ENCODE results near the gene TRMT61A.

TRMT61A gene

GRCh38 chr14:103533999-103534575 lies 5.1 kb downstream of the TRMT61A start:
- no peak for FAIRE-seq

GRCh38 chr14:103534576-103535061 lies 5.6 kb downstream of the TRMT61A start:
- FAIRE-seq (no peak), DNase-seq (ENCODE audit: low spot score) (no peak)

More at GRCh38 chr14:103533999-103534575, 5.1 kb downstream of the TRMT61A start:
- DNase-seq (ENCODE audit: low spot score): no peak

- DNase-seq (ENCODE audit: low spot score) (no peak), FAIRE-seq (no peak)
Measured at GRCh38 chr14:103535081-103535890, 6.3 kb downstream of the TRMT61A start.

GRCh38 chr14:103535891-103536565 lies 7.0 kb downstream of the TRMT61A start:
- DNase-seq (ENCODE audit: low spot score) (no peak), FAIRE-seq (no peak)

GRCh38 chr14:103536693-103537092 lies 7.7 kb downstream of the TRMT61A start:
- DNase-seq (ENCODE audit: low spot score) (no peak), FAIRE-seq (no peak)

GRCh38 chr14:103537175-103537990 lies 8.4 kb downstream of the TRMT61A start:
- FAIRE-seq: no peak
- DNase-seq (ENCODE audit: low spot score): peak; percentile 37

GRCh38 chr14:103538291-103539055 lies 9.5 kb downstream of the TRMT61A start:
- FAIRE-seq: no peak
- DNase-seq (ENCODE audit: low spot score): no peak

- no peak for DNase-seq (ENCODE audit: low spot score)
- FAIRE-seq: no peak
Measured at GRCh38 chr14:103539056-103539825, 10.2 kb downstream of the TRMT61A start.

- DNase-seq (ENCODE audit: low spot score) (no peak), FAIRE-seq (no peak)
Measured at GRCh38 chr14:103540821-103541708, 12.1 kb downstream of the TRMT61A start.

GRCh38 chr14:103541709-103542604 lies 13.0 kb downstream of the TRMT61A start:
- FAIRE-seq (no peak), DNase-seq (ENCODE audit: low spot score) (no peak)

GRCh38 chr14:103542605-103543088 lies 13.7 kb downstream of the TRMT61A start:
- FAIRE-seq: no peak
- no peak for DNase-seq (ENCODE audit: low spot score)

GRCh38 chr14:103543140-103543539 lies 14.1 kb downstream of the TRMT61A start:
- DNase-seq (ENCODE audit: low spot score) (no peak), FAIRE-seq (no peak)

GRCh38 chr14:103543721-103544387 lies 14.9 kb downstream of the TRMT61A start:
- DNase-seq (ENCODE audit: low spot score) (no peak), FAIRE-seq (no peak)

- DNase-seq (ENCODE audit: low spot score): no peak
- FAIRE-seq: no peak
Measured at GRCh38 chr14:103544388-103545218, 15.6 kb downstream of the TRMT61A start.

GRCh38 chr14:103545219-103545914 lies 16.4 kb downstream of the TRMT61A start:
- FAIRE-seq (no peak), DNase-seq (ENCODE audit: low spot score) (no peak)

All from RCC 7860 (cell line).